Ectodermal cell (in vitro differentiated cells): ENCODE measurements around the gene TBC1D22A.

Source experiments
- H3K27ac ChIP-seq: 2 replicates; pipeline ENCODE4 v1.7.0; 2013; ENCODE audit warnings: mild to moderate bottlenecking, low read depth, low read length; ENCODE audit not compliant: insufficient read depth, poor library complexity, severe bottlenecking
- H3K27me3 ChIP-seq: 2 replicates; pipeline ENCODE4 v1.7.0; 2013; ENCODE audit warnings: mild to moderate bottlenecking, low read length; ENCODE audit not compliant: insufficient read depth, control insufficient read depth, poor library complexity, severe bottlenecking
- H3K36me3 ChIP-seq: one replicate; pipeline ENCODE4 v1.7.0; 2013; ENCODE audit warnings: low read length; ENCODE audit not compliant: control insufficient read depth, insufficient read depth
- H3K4me1 ChIP-seq: one replicate; pipeline ENCODE4 v1.7.0; 2013; ENCODE audit warnings: low read length; ENCODE audit not compliant: control insufficient read depth, insufficient read depth
- H3K4me3 ChIP-seq: 2 replicates; pipeline ENCODE4 v1.7.0; 2013; ENCODE audit warnings: low read depth, low read length, control low read depth; ENCODE audit not compliant: insufficient read depth
- H3K9me3 ChIP-seq: 2 replicates; pipeline ENCODE4 v1.7.0; 2013; ENCODE audit warnings: mild to moderate bottlenecking, low read length, moderate library complexity; ENCODE audit not compliant: control insufficient read depth
- WGBS, 2 experiments: methylation state at CpG; one replicate each; pipeline ENCODE4 v1.1.7; 2013; ENCODE audit warnings: missing lambda C conversion rate in 2 of 2; 5-methylcytosine and 5-hydroxymethylcytosine counted together

The TBC1D22A gene

GRCh38 chr22:47190276-47190956, 428.0 kb downstream of the TBC1D22A start:
- no peaks in the 10 kb centered on the region for H3K4me1 ChIP-seq
- 90 to 92% methylated on average over 23 of the region's 23 CpGs for WGBS, 2 experiments
- H3K9me3 ChIP-seq = no peaks in the 10 kb centered on the region
- H3K27me3 ChIP-seq = no peaks in the 10 kb centered on the region
- H3K36me3 ChIP-seq = no peaks in the 10 kb centered on the region
- no peak overlapping the region for H3K27ac ChIP-seq
- H3K4me3 ChIP-seq = no peak overlapping the region

- 81 to 84% methylated on average over 11 of the region's 11 CpGs for WGBS, 2 experiments
- no peaks in the 10 kb centered on the region for H3K36me3 ChIP-seq
These were observed 428.7 kb downstream of the TBC1D22A start for GRCh38 chr22:47190957-47191670.

GRCh38 chr22:47191671-47192650, 429.5 kb downstream of the TBC1D22A start:
- Histone ChIP-seq H3K27me3 (no peaks in the 10 kb centered on the region), H3K27ac (no peak overlapping the region), H3K4me3 (no peak overlapping the region), H3K4me1 (no peaks in the 10 kb centered on the region), H3K36me3 (no peaks in the 10 kb centered on the region), H3K9me3 (no peaks in the 10 kb centered on the region)
- 83% methylated on average over 25 of the region's 25 CpGs for WGBS, 2 experiments

More at GRCh38 chr22:47190957-47191670, 428.7 kb downstream of the TBC1D22A start:
- no peak overlapping the region for H3K27ac ChIP-seq
- H3K9me3 ChIP-seq = no peaks in the 10 kb centered on the region
- H3K4me3 ChIP-seq = no peak overlapping the region
- no peaks in the 10 kb centered on the region for H3K27me3 ChIP-seq
- H3K4me1 ChIP-seq = no peaks in the 10 kb centered on the region

GRCh38 chr22:47192651-47193437, 430.4 kb downstream of the TBC1D22A start:
- H3K9me3 ChIP-seq = no peaks in the 10 kb centered on the region
- no peaks in the 10 kb centered on the region for H3K36me3 ChIP-seq
- H3K4me1 ChIP-seq = no peaks in the 10 kb centered on the region
- H3K27ac ChIP-seq = no peak overlapping the region
- H3K27me3 ChIP-seq = no peaks in the 10 kb centered on the region
- no peak overlapping the region for H3K4me3 ChIP-seq
- WGBS, 2 experiments = 89 to 90% methylated on average over 32 of the region's 32 CpGs

GRCh38 chr22:47193606-47194329, 431.3 kb downstream of the TBC1D22A start:
- H3K4me1 ChIP-seq = no peaks in the 10 kb centered on the region
- H3K9me3 ChIP-seq = no peaks in the 10 kb centered on the region
- H3K27ac ChIP-seq = no peak overlapping the region
- no peaks in the 10 kb centered on the region for H3K27me3 ChIP-seq
- WGBS, 2 experiments = 91 to 92% methylated on average over 16 to 19 of the region's 19 CpGs
- H3K4me3 ChIP-seq = no peak overlapping the region
- H3K36me3 ChIP-seq = no peaks in the 10 kb centered on the region

GRCh38 chr22:47194476-47195155, 432.2 kb downstream of the TBC1D22A start:
- Histone ChIP-seq H3K27ac (no peak overlapping the region), H3K4me1 (no peaks in the 10 kb centered on the region), H3K4me3 (no peak overlapping the region), H3K36me3 (no peaks in the 10 kb centered on the region), H3K9me3 (no peaks in the 10 kb centered on the region), H3K27me3 (no peaks in the 10 kb centered on the region)
- WGBS, 2 experiments = 90 to 94% methylated on average over 6 of the region's 6 CpGs

GRCh38 chr22:47195156-47195483, 432.7 kb downstream of the TBC1D22A start:
- Histone ChIP-seq H3K4me3 (no peak overlapping the region), H3K27me3 (no peaks in the 10 kb centered on the region), H3K27ac (no peak overlapping the region), H3K36me3 (no peaks in the 10 kb centered on the region), H3K9me3 (no peaks in the 10 kb centered on the region), H3K4me1 (no peaks in the 10 kb centered on the region)
- WGBS, 2 experiments = 84 to 91% methylated on average over 9 of the region's 9 CpGs

- WGBS, 2 experiments = 84 to 86% methylated on average over 15 of the region's 15 CpGs
These were observed 433.2 kb downstream of the TBC1D22A start for GRCh38 chr22:47195484-47196165.

More at GRCh38 chr22:47195484-47196165, 433.2 kb downstream of the TBC1D22A start:
- Histone ChIP-seq H3K4me1 (no peaks in the 10 kb centered on the region), H3K36me3 (no peaks in the 10 kb centered on the region), H3K27ac (no peak overlapping the region), H3K27me3 (no peaks in the 10 kb centered on the region), H3K9me3 (no peaks in the 10 kb centered on the region), H3K4me3 (no peak overlapping the region)
